GM18858 (cell line): ENCODE data around the gene CUL3.
"Not testable (repeated sequence)": the region's sequence is repeated elsewhere in the genome, so short reads cannot be mapped to it uniquely, and the experiment has no call there.

Experiments
- ATAC-seq: cut with Tn5 transposase; IDR thresholded peaks from one replicate; pipeline ENCODE4 v1.9.1; 2021; ENCODE audit not compliant: unreplicated experiment

The CUL3 gene

GRCh38 chr2:224545884-224546644 is 39.1 kb downstream of the CUL3 start:
- peak; percentile 52 for ATAC-seq

- no peak for ATAC-seq
These were observed 41.2 kb downstream of the CUL3 start for GRCh38 chr2:224543939-224544338.

GRCh38 chr2:224538561-224539138 is 46.5 kb downstream of the CUL3 start:
- no peak for ATAC-seq

- peak; percentile 45 for ATAC-seq
These were observed 52.2 kb downstream of the CUL3 start for GRCh38 chr2:224532931-224533330.

- ATAC-seq = no peak
These were observed 52.7 kb downstream of the CUL3 start for GRCh38 chr2:224532441-224532840.

GRCh38 chr2:224528171-224528570 is 57.0 kb downstream of the CUL3 start:
- no peak for ATAC-seq

GRCh38 chr2:224525774-224526173 is 59.4 kb downstream of the CUL3 start:
- ATAC-seq = no peak

- no peak for ATAC-seq
These were observed 60.5 kb downstream of the CUL3 start for GRCh38 chr2:224524657-224525056.

GRCh38 chr2:224523626-224524577 is 61.3 kb downstream of the CUL3 start:
- no peak for ATAC-seq

- ATAC-seq = not testable (repeated sequence)
These were observed 62.7 kb downstream of the CUL3 start for GRCh38 chr2:224522483-224522882.

GRCh38 chr2:224520064-224520463 is 65.1 kb downstream of the CUL3 start:
- peak; percentile 76 for ATAC-seq

- no peak for ATAC-seq
These were observed 66.2 kb downstream of the CUL3 start for GRCh38 chr2:224518806-224519580.

GRCh38 chr2:224517963-224518362 is 67.2 kb downstream of the CUL3 start:
- no peak for ATAC-seq

- ATAC-seq = not testable (repeated sequence)
These were observed 68.8 kb downstream of the CUL3 start for GRCh38 chr2:224516393-224516792.

GRCh38 chr2:224513991-224514390 is 71.2 kb downstream of the CUL3 start:
- no peak for ATAC-seq

- no peak for ATAC-seq
These were observed 77.4 kb downstream of the CUL3 start for GRCh38 chr2:224507789-224508188.

GRCh38 chr2:224506494-224506893 is 78.7 kb downstream of the CUL3 start:
- ATAC-seq = no peak

GRCh38 chr2:224498991-224499390 is 86.2 kb downstream of the CUL3 start:
- no peak for ATAC-seq

- ATAC-seq = no peak
These were observed 92.6 kb downstream of the CUL3 start for GRCh38 chr2:224492531-224492930.

- ATAC-seq = not testable (repeated sequence)
These were observed 97.2 kb downstream of the CUL3 start for GRCh38 chr2:224487940-224488339.
